SK-N-SH (cell line): ENCODE measurements around the gene SELPLG. TPM values are rescaled to one million over a fixed set of nuclear protein-coding genes. Genes with fewer than 3 reads are reported as not detected.

ENCODE experiments used
- CTCF ChIA-PET: fragments of 300-600, 350-600 bp; formaldehyde crosslinking; extraction: SDS; loops from one replicate; lab custom pipeline; 2021; lab: Yijun Ruan, JAX
- POLR2A ChIA-PET: fragments of 350-600 bp; sonication (Branson Sonifier 250); formaldehyde crosslinking; extraction: SDS; loops from one replicate; lab custom pipeline; 2020; ENCODE audit warnings: antibody characterized with exemption, inconsistent platforms; lab: Yijun Ruan, JAX
- DNase-seq: peaks from one replicate; pipeline ENCODE4 v3.0.0; 2012
- H2AFZ ChIP-seq: fragments of 200-600 bp; sonication (generic); 2 replicates; pipeline ENCODE4 v1.8.1; 2016; ENCODE audit warnings: antibody characterized with exemption, mild to moderate bottlenecking, low read depth
- H3F3A ChIP-seq: fragments of 200-600 bp; sonication (generic); replicated peaks from 2 replicates; pipeline ENCODE3; 2016; ENCODE audit warnings: antibody characterized with exemption, mild to moderate bottlenecking; ENCODE audit not compliant: insufficient read depth
- H3K27ac ChIP-seq, 2 experiments: fragments of 200-500 bp in 1 of 2; fragments of 200-600 bp in 1 of 2; sonication (Bioruptor generic) in 1 of 2; sonication (generic), shearing (Covaris generic) in 1 of 2; 2 replicates each; pipeline versions ENCODE4 v1.5.1 to v1.6.1; 2014 to 2016; ENCODE audit warnings: low read depth in 2 of 2, inconsistent platforms in 1 of 2, low read length in 1 of 2, mild to moderate bottlenecking in 1 of 2, mixed read lengths in 1 of 2
- H3K27me3 ChIP-seq: fragments of 200-600 bp; sonication (generic), shearing (Covaris generic); 2 replicates; pipeline ENCODE4 v1.6.1; 2016; ENCODE audit warnings: mixed run types; ENCODE audit not compliant: insufficient read depth
- H3K36me3 ChIP-seq, 2 experiments: fragments of 200-500 bp in 1 of 2; fragments of 200-600 bp in 1 of 2; sonication (Bioruptor generic) in 1 of 2; sonication (generic) in 1 of 2; replicated peaks in 1 of 2; 2 replicates each; pipeline versions ENCODE3 to v1.5.1; 2014 to 2016; ENCODE audit warnings: low read length in 1 of 2, mild to moderate bottlenecking in 1 of 2; ENCODE audit not compliant: insufficient read depth in 2 of 2, control insufficient read depth in 1 of 2
- H3K4me1 ChIP-seq, 2 experiments: fragments of 200-500 bp in 1 of 2; fragments of 200-600 bp in 1 of 2; sonication (Bioruptor generic) in 1 of 2; sonication (generic), shearing (Covaris generic) in 1 of 2; 2 replicates each; pipeline versions ENCODE4 v1.5.1 to v1.6.1; 2014 to 2016; ENCODE audit warnings: low read depth in 1 of 2, low read length in 1 of 2, mixed run types in 1 of 2; ENCODE audit not compliant: insufficient read depth in 2 of 2, control insufficient read depth in 1 of 2
- H3K4me2 ChIP-seq: fragments of 200-600 bp; sonication (generic), shearing (Covaris generic); 2 replicates; pipeline ENCODE4 v1.6.1; 2017; ENCODE audit warnings: mixed run types
- H3K4me3 ChIP-seq, 2 experiments: fragments of 200-500 bp in 1 of 2; fragments of 200-600 bp in 1 of 2; sonication (Bioruptor generic) in 1 of 2; sonication (generic), shearing (Covaris generic) in 1 of 2; 2 replicates each; pipeline versions ENCODE4 v1.5.1 to v1.8.1; 2014 to 2016; ENCODE audit warnings: low read depth in 2 of 2, inconsistent platforms in 1 of 2, low read length in 1 of 2, mild to moderate bottlenecking in 1 of 2, mixed read lengths in 1 of 2, moderate library complexity in 1 of 2
- H3K79me2 ChIP-seq: fragments of 200-600 bp; sonication (generic); 2 replicates; pipeline ENCODE4 v1.8.1; 2017; ENCODE audit warnings: mild to moderate bottlenecking; ENCODE audit not compliant: insufficient read depth
- H3K9ac ChIP-seq: fragments of 200-600 bp; sonication (generic); 2 replicates; pipeline ENCODE4 v1.6.1; 2017; ENCODE audit warnings: mixed run types
- H3K9me2 ChIP-seq: fragments of 200-600 bp; sonication (generic); 2 replicates; pipeline ENCODE4 v1.6.1; 2017; ENCODE audit warnings: mixed run types
- H3K9me3 ChIP-seq: fragments of 200-600 bp; sonication (generic); 2 replicates; pipeline ENCODE4 v1.6.1; 2017; ENCODE audit warnings: mixed run types, mild to moderate bottlenecking, moderate library complexity
- H4K20me1 ChIP-seq: fragments of 200-600 bp; sonication (generic); 2 replicates; pipeline ENCODE4 v1.6.1; 2017; ENCODE audit warnings: mild to moderate bottlenecking, mixed run types; ENCODE audit not compliant: insufficient read depth
- ELF1 ChIP-seq: IDR thresholded peaks from 2 replicates; pipeline ENCODE4 v1.4.0; 2012
- EZH2phosphoT487 ChIP-seq: fragments of 200-600 bp; sonication (generic); IDR thresholded peaks from 2 replicates; pipeline ENCODE4 v1.6.1; 2017; ENCODE audit warnings: low read depth, mixed run types, mild to moderate bottlenecking, antibody characterized with exemption, moderate library complexity, borderline replicate concordance
- FOSL2 ChIP-seq: IDR thresholded peaks from 2 replicates; pipeline ENCODE4 v1.4.0; 2012; ENCODE audit warnings: low read depth, mild to moderate bottlenecking, moderate library complexity, borderline replicate concordance
- FOXJ3 ChIP-seq: sonication (generic); formaldehyde crosslinking; IDR thresholded peaks from 2 replicates; pipeline ENCODE4 v1.5.1; 2020; ENCODE audit warnings: mild to moderate bottlenecking, missing genetic modification reagents
- GABPA ChIP-seq: IDR thresholded peaks from 2 replicates; pipeline ENCODE4 v1.4.0; 2012; ENCODE audit warnings: low read depth, mild to moderate bottlenecking
- GATA2 ChIP-seq: sonication (generic); formaldehyde crosslinking; IDR thresholded peaks from 2 replicates; pipeline ENCODE4 v1.5.0; 2020; ENCODE audit warnings: mild to moderate bottlenecking, missing genetic modification reagents
- JUND ChIP-seq: IDR thresholded peaks from 2 replicates; pipeline ENCODE4 v1.4.0; 2012
- MEF2A ChIP-seq: IDR thresholded peaks from 2 replicates; pipeline ENCODE4 v1.4.0; 2012; ENCODE audit warnings: low read depth, borderline replicate concordance
- MXI1 ChIP-seq: IDR thresholded peaks from 2 replicates; pipeline ENCODE4 v1.6.1; 2012; ENCODE audit warnings: mild to moderate bottlenecking, low read depth, low read length, improper control_type of control experiment
- NFIC ChIP-seq: IDR thresholded peaks from 2 replicates; pipeline ENCODE4 v1.4.0; 2012; ENCODE audit warnings: borderline replicate concordance
- NRF1 ChIP-seq: IDR thresholded peaks from 2 replicates; pipeline ENCODE4 v1.6.1; 2012; ENCODE audit warnings: low read depth, mild to moderate bottlenecking, low read length
- RAD21 ChIP-seq: IDR thresholded peaks from 2 replicates; pipeline ENCODE4 v1.6.1; 2012; ENCODE audit warnings: mild to moderate bottlenecking, low read length
- REST ChIP-seq: IDR thresholded peaks from 2 replicates; pipeline ENCODE4 v1.6.1; 2012; ENCODE audit warnings: mild to moderate bottlenecking, low read depth, low read length, moderate library complexity
- SIN3A ChIP-seq: IDR thresholded peaks from 2 replicates; pipeline ENCODE4 v1.6.1; 2012; ENCODE audit warnings: low read depth, mild to moderate bottlenecking, low read length, moderate library complexity, borderline replicate concordance
- TAF1 ChIP-seq: IDR thresholded peaks from 2 replicates; pipeline ENCODE4 v1.6.1; 2012; ENCODE audit warnings: low read depth, mild to moderate bottlenecking, low read length, moderate library complexity, borderline replicate concordance
- USF2 ChIP-seq: fragments of 150-350 bp; IDR thresholded peaks from 2 replicates; pipeline ENCODE4 v1.6.1; 2017; ENCODE audit warnings: antibody characterized with exemption, low read length, low read depth, borderline replicate concordance
- YY1 ChIP-seq: IDR thresholded peaks from 2 replicates; pipeline ENCODE4 v1.4.0; 2012; ENCODE audit warnings: low read depth, mild to moderate bottlenecking
- polyA plus RNA-seq, 3 experiments: library from polyadenylated mRNA; depleted of rRNA; stranded (reverse); fragments of >200 nt; gene quantifications; 2 replicates each; pipeline ENCODE4 v1.2.3, GENCODE V29; 2012

Gene SELPLG
- polyA plus RNA-seq, 1 of the 3 experiments (the other 2 are of a cell fraction) = 2.8 TPM

- TF ChIP-seq MEF2A (no peak), NFIC (no peak), SIN3A (no peak), YY1 (no peak), FOSL2 (no peak), EZH2phosphoT487 (no peak), ELF1 (no peak), MXI1 (no peak), NRF1 (no peak), TAF1 (no peak), JUND (no peak), FOXJ3 (CRISPR knock-in tag) (no peak), GABPA (no peak), USF2 (no peak), GATA2 (CRISPR knock-in tag) (no peak), REST (no peak), RAD21 (no peak)
- TF ChIP-seq, all 33 proteins: peak for 0
- H4K20me1 ChIP-seq = no peaks in the 10 kb centered on the region
- CTCF ChIA-PET = interaction anchor here (0.7 to 3.7 kb wide), 4 partner anchors 13 to 535 kb away, joined by 3 to 46 read pairs (median 4); partner anchors contain the start of gene ALKBH2
- H3K27me3 ChIP-seq = no peaks in the 10 kb centered on the region
- H3K9me2 ChIP-seq = no peaks in the 10 kb centered on the region
- no peak overlapping the region for H3K4me3 ChIP-seq
- H3K79me2 ChIP-seq = no peaks in the 10 kb centered on the region
- no peak overlapping the region for H3K4me2 ChIP-seq
- no peaks in the 10 kb centered on the region for H3F3A ChIP-seq
- H3K27ac ChIP-seq = no peak overlapping the region
- H3K4me1 ChIP-seq = no peaks in the 10 kb centered on the region
- POLR2A ChIA-PET = no interaction called here
- H3K36me3 ChIP-seq = no peaks in the 10 kb centered on the region
- no peak for DNase-seq
- no peak overlapping the region for H2AFZ ChIP-seq
- H3K9ac ChIP-seq = no peak overlapping the region
- no peaks in the 10 kb centered on the region for H3K9me3 ChIP-seq
Observed at GRCh38 chr12:108577458-108577857, 56.2 kb downstream of the SELPLG start.
